ENCODE results near the gene PLXNA4.

DNA sequence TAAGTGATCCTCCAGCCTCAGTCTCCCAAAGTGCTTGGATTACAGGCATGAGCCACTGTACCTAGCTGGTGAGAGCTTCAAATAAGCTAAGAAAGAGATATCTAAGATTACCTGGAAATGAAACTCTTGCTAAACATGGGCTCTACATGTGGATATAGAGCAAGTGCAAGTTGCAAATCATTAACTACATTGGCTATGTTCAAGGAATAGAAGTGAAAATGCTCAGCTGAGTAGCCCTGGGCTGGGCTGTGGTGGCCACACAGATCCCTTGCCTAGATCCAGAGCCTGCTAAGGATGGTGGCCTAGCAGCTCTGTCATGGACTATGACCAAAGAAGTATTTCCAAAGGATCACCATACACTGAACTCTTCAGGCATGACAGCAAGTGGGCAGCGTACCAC lies 209.3 kb downstream of the PLXNA4 start:
- TF ChIP-seq, protein P1, sequence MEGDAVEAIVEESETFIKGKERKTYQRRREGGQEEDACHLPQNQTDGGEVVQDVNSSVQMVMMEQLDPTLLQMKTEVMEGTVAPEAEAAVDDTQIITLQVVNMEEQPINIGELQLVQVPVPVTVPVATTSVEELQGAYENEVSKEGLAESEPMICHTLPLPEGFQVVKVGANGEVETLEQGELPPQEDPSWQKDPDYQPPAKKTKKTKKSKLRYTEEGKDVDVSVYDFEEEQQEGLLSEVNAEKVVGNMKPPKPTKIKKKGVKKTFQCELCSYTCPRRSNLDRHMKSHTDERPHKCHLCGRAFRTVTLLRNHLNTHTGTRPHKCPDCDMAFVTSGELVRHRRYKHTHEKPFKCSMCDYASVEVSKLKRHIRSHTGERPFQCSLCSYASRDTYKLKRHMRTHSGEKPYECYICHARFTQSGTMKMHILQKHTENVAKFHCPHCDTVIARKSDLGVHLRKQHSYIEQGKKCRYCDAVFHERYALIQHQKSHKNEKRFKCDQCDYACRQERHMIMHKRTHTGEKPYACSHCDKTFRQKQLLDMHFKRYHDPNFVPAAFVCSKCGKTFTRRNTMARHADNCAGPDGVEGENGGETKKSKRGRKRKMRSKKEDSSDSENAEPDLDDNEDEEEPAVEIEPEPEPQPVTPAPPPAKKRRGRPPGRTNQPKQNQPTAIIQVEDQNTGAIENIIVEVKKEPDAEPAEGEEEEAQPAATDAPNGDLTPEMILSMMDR (conservative IDR thresholded peaks at IDR 0.05; ENCODE audit: low read depth, low read length): no peak
- TF ChIP-seq EZH2 (IDR thresholded peaks at IDR 0.05; ENCODE audit: borderline replicate concordance, low read depth, low read length, poor library complexity, severe bottlenecking): no peak

Data from A673 (cell line).